A673 (cell line): Measurements from ENCODE around the gene CKMT2. TPM values are rescaled to one million over a fixed set of nuclear protein-coding genes. Genes with fewer than 3 reads are reported as not detected.

ENCODE experiments used
- BruUV-seq: library from RNA; stranded (reverse); fragments of 400-500 nt; replicated peaks from 2 replicates; lab custom pipeline; 2021; lab: Mats Ljungman, UMichigan
- CTCF ChIA-PET: fragments of 300-600 bp; sonication (Branson Sonifier 250); formaldehyde crosslinking; loops from one replicate; lab custom pipeline; 2022; ENCODE audit warnings: antibody characterized with exemption; lab: Charles Lee
- POLR2A ChIA-PET: fragments of 300-600 bp; sonication (Branson Sonifier 250); formaldehyde crosslinking; loops from one replicate; lab custom pipeline; 2022; ENCODE audit warnings: antibody characterized with exemption; ENCODE audit not compliant: low non-redundant PET; lab: Charles Lee
- DNase-seq: peaks from one replicate; pipeline ENCODE4 v3.0.0-alpha.2; 2015; ENCODE audit warnings: low spot score
- H3K27ac ChIP-seq: fragments of 200-600 bp; sonication (generic); 2 replicates; pipeline ENCODE4 v1.5.1; 2016; ENCODE audit warnings: mixed run types, low read depth, mild to moderate bottlenecking, mixed read lengths, antibody characterized with exemption, low read length; ENCODE audit not compliant: poor library complexity, severe bottlenecking
- H3K27me3 ChIP-seq: fragments of 200-600 bp; sonication (generic); replicated peaks from 2 replicates; pipeline ENCODE4 v1.6.1; 2017; ENCODE audit warnings: mixed run types, low read depth, mild to moderate bottlenecking, mixed read lengths, antibody characterized with exemption, low read length; ENCODE audit not compliant: insufficient read depth, poor library complexity
- H3K36me3 ChIP-seq: fragments of 200-600 bp; sonication (generic); 2 replicates; pipeline ENCODE4 v1.6.1; 2016; ENCODE audit warnings: mixed run types, mild to moderate bottlenecking, mixed read lengths, antibody characterized with exemption, low read length; ENCODE audit not compliant: insufficient read depth, poor library complexity, severe bottlenecking
- H3K4me1 ChIP-seq: fragments of 200-600 bp; sonication (generic); 2 replicates; pipeline ENCODE4 v1.6.1; 2017; ENCODE audit warnings: mixed run types, mild to moderate bottlenecking, mixed read lengths, antibody characterized with exemption, low read length; ENCODE audit not compliant: insufficient read depth, poor library complexity, severe bottlenecking
- H3K4me3 ChIP-seq: fragments of 200-600 bp; sonication (generic); 2 replicates; pipeline ENCODE4 v1.5.1; 2016; ENCODE audit warnings: low read depth, mixed run types, mild to moderate bottlenecking, mixed read lengths, low read length; ENCODE audit not compliant: poor library complexity, severe bottlenecking
- H3K9me3 ChIP-seq: fragments of 200-600 bp; sonication (generic); 2 replicates; pipeline ENCODE4 v1.6.1; 2016; ENCODE audit warnings: mixed run types, low read depth, mild to moderate bottlenecking, mixed read lengths, antibody characterized with exemption, low read length; ENCODE audit not compliant: poor library complexity, severe bottlenecking
- CTCF ChIP-seq: fragments of 300-800, 200-600 bp; sonication (generic); conservative IDR thresholded peaks from 2 replicates; pipeline ENCODE4 v1.5.1; 2017; ENCODE audit warnings: low read depth, mild to moderate bottlenecking, antibody characterized with exemption, low read length, moderate library complexity, mixed read lengths
- EZH2 ChIP-seq: fragments of 200-600 bp; sonication (generic); IDR thresholded peaks from 2 replicates; pipeline ENCODE4 v1.6.1; 2017; ENCODE audit warnings: borderline replicate concordance, low read depth, mild to moderate bottlenecking, mixed read lengths, antibody characterized with exemption, low read length; ENCODE audit not compliant: poor library complexity, severe bottlenecking
- intact Hi-C: fragments of 100-400 bp; cut with micrococcal nuclease; formaldehyde crosslinking; loops from one replicate; pipeline ENCODE4 v1.10.0; 2022; ENCODE audit not compliant: unreplicated experiment
- total RNA-seq: library from RNA; stranded (reverse); gene quantifications from 2 replicates; pipeline ENCODE4 v1.2.3, GENCODE V29; 2021

Gene CKMT2
- total RNA-seq, 1 experiment from 2014 or later: not detected

GRCh38 chr5:81242906-81243436, 9.8 kb downstream of the CKMT2 start:
- ChIA-PET POLR2A (no interaction called here), CTCF (no interaction called here)
- TF ChIP-seq CTCF: no peak
- no peak for TF ChIP-seq EZH2
- intact Hi-C loops: no loop called here
- Histone ChIP-seq H3K27ac (no peak overlapping the region), H3K36me3 (no peaks in the 10 kb centered on the region), H3K4me1 (no peaks in the 10 kb centered on the region), H3K27me3 (no peaks in the 10 kb centered on the region), H3K4me3 (no peak overlapping the region), H3K9me3 (no peaks in the 10 kb centered on the region)
- no TSS peak for BruUV-seq
- no peak for DNase-seq

- no peaks in the 10 kb centered on the region for H3K4me1 ChIP-seq
- intact Hi-C loops: no loop called here
- no peaks in the 10 kb centered on the region for H3K9me3 ChIP-seq
- DNase-seq: no peak
- BruUV-seq: no TSS peak
- no peak overlapping the region for H3K4me3 ChIP-seq
- ChIA-PET CTCF (no interaction called here), POLR2A (no interaction called here)
- H3K27ac ChIP-seq: no peak overlapping the region
- H3K27me3 ChIP-seq: no peaks in the 10 kb centered on the region
- H3K36me3 ChIP-seq: no peaks in the 10 kb centered on the region
- no peak for TF ChIP-seq CTCF
- no peak for TF ChIP-seq EZH2
Observed at GRCh38 chr5:81244451-81244850, 11.3 kb downstream of the CKMT2 start.

GRCh38 chr5:81245871-81246235, 12.7 kb downstream of the CKMT2 start:
- H3K27ac ChIP-seq: no peak overlapping the region
- no peak overlapping the region for H3K4me3 ChIP-seq
- H3K9me3 ChIP-seq: no peaks in the 10 kb centered on the region
- H3K4me1 ChIP-seq: no peaks in the 10 kb centered on the region
- BruUV-seq: no TSS peak
- intact Hi-C loops: no loop called here
- POLR2A ChIA-PET: interaction anchor here (0.7 kb wide), 1 partner anchor 229 kb away, joined by 3 read pairs; no protein-coding TSS in a partner anchor
- TF ChIP-seq EZH2 (no peak), CTCF (no peak)
- CTCF ChIA-PET: no interaction called here
- H3K27me3 ChIP-seq: no peaks in the 10 kb centered on the region
- DNase-seq: no peak
- H3K36me3 ChIP-seq: no peaks in the 10 kb centered on the region
